Effector CD4-positive, alpha-beta T cell (primary cell): ENCODE results near the gene TASP1.
"Not testable (repeated sequence)": the region's sequence is repeated elsewhere in the genome, so short reads cannot be mapped to it uniquely, and the experiment has no call there.

ENCODE experiments used
- DNase-seq: peaks from one replicate; pipeline ENCODE4 v3.0.0-alpha.2; 2020

TASP1 gene

GRCh38 chr20:13487202-13487601 is 151.5 kb downstream of the TASP1 start:
- no peak for DNase-seq

- no peak for DNase-seq
These were observed 152.0 kb downstream of the TASP1 start for GRCh38 chr20:13486694-13487093.

GRCh38 chr20:13485576-13485975 is 153.2 kb downstream of the TASP1 start:
- no peak for DNase-seq

- not testable (repeated sequence) for DNase-seq
These were observed 153.7 kb downstream of the TASP1 start for GRCh38 chr20:13485019-13485418.

- DNase-seq = not testable (repeated sequence)
These were observed 155.3 kb downstream of the TASP1 start for GRCh38 chr20:13483472-13483871.

GRCh38 chr20:13478366-13478765 is 160.4 kb downstream of the TASP1 start:
- no peak for DNase-seq

- no peak for DNase-seq
These were observed 164.3 kb downstream of the TASP1 start for GRCh38 chr20:13474467-13474866.

- DNase-seq = no peak
These were observed 169.5 kb downstream of the TASP1 start for GRCh38 chr20:13469262-13469661.

- no peak for DNase-seq
These were observed 170.6 kb downstream of the TASP1 start for GRCh38 chr20:13468166-13468565.

- DNase-seq = no peak
These were observed 174.0 kb downstream of the TASP1 start for GRCh38 chr20:13464702-13465101.

GRCh38 chr20:13461849-13462458 is 176.8 kb downstream of the TASP1 start:
- no peak for DNase-seq

GRCh38 chr20:13458860-13459451 is 179.8 kb downstream of the TASP1 start:
- DNase-seq = no peak

- DNase-seq = no peak
These were observed 181.2 kb downstream of the TASP1 start for GRCh38 chr20:13457487-13457886.

GRCh38 chr20:13455713-13456112 is 183.0 kb downstream of the TASP1 start:
- DNase-seq = no peak

GRCh38 chr20:13453367-13453766 is 185.4 kb downstream of the TASP1 start:
- DNase-seq = no peak

GRCh38 chr20:13452470-13453124 is 186.1 kb downstream of the TASP1 start:
- no peak for DNase-seq

- no peak for DNase-seq
These were observed 188.8 kb downstream of the TASP1 start for GRCh38 chr20:13449868-13450434.

GRCh38 chr20:13447385-13448180 is 191.1 kb downstream of the TASP1 start:
- no peak for DNase-seq

GRCh38 chr20:13443690-13444089 is 195.0 kb downstream of the TASP1 start:
- DNase-seq = no peak

GRCh38 chr20:13442986-13443385 is 195.7 kb downstream of the TASP1 start:
- DNase-seq = no peak

- no peak for DNase-seq
These were observed 197.3 kb downstream of the TASP1 start for GRCh38 chr20:13441388-13441787.

GRCh38 chr20:13436530-13436929 is 202.2 kb downstream of the TASP1 start:
- DNase-seq = no peak

- no peak for DNase-seq
These were observed 206.6 kb downstream of the TASP1 start for GRCh38 chr20:13432126-13432525.
